GM21528 (cell line): ENCODE data around the gene DGKH.

Source experiments
- ATAC-seq: cut with Tn5 transposase; IDR thresholded peaks from one replicate; pipeline ENCODE4 v1.9.1; 2021; ENCODE audit warnings: mild to moderate bottlenecking, moderate library complexity; ENCODE audit not compliant: unreplicated experiment, low FRiP score

Gene DGKH

GRCh38 chr13:42271337-42272114 lies 223.1 kb downstream of the DGKH start:
- peak; percentile 79 for ATAC-seq

DNA sequence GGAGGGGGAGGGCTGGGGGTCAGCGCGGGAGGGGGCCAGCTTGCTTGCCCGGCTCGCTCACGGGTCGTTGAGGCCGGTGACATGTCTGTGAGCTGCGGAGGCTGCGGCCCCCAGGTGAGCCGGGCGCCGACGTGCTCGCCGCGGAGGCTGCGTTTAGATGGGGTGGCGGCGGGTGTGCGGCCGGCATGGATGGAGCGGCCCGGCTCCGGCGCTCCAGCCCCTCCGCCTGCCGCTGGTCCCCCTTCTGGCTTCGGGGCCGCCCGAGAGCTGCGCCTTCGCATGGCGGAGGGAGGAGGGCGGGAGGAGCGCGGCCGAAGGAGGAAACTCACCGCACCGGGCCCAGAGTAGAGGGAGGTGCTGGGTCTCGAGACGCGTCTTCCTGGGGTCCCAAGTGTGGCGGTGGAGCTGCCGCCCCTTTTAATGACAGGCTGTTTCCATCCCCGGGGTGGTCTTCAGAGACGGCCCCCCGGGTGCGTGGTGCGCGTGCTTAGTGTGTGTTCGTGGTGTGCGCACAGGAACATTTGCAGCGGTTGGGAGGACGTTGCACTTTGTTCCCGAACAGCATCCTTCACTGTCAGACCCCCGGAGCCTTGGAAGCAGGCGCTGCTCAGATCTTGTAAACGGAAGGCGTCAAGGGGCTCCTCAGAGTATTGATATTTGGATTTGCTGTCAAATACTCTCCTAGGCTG lies 223.8 kb downstream of the DGKH start, which contains the start of gene AKAP11:
AKAP11 (plus strand) TSS at position 38 of the 689 bp plus-strand sequence. CDS start 14,197 bp downstream, outside the sequence.
- peak; percentile 35 for ATAC-seq

- no peak for ATAC-seq
Observed at GRCh38 chr13:42272804-42273175, 224.3 kb downstream of the DGKH start.

DNA sequence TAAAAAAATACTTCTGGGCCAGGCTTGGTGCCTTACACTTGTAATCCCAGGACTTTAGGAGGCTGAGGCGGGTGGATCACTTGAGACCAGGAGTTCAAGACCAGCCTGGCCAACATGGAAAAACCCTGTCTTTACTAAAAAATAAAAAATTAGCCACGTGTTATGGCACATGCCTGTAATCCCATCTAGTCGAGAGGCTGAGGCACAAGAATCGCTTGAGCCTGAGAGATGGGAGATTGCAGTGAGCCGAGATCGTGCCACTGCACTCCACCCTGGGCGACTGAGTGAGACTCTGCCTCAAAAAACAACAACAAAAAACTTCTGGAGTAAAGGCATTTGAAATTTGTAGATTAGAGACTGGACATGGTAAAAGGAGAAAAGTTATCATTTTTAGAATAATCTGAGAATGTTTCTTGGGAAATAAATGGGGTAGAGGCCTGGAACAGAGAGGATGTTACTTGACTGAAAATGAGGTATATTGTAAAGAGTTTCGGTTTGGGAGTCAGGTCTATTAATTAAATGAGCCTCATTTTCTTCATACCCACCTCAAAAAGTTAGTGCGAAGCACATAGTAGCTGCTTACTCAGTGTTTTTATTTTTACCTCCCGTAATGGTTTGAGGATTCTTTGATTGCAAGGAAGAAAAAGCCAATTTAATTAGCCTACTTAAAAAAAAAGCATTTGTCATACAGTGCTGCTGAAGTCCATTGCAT lies 226.1 kb downstream of the DGKH start:
- ATAC-seq = no peak

DNA sequence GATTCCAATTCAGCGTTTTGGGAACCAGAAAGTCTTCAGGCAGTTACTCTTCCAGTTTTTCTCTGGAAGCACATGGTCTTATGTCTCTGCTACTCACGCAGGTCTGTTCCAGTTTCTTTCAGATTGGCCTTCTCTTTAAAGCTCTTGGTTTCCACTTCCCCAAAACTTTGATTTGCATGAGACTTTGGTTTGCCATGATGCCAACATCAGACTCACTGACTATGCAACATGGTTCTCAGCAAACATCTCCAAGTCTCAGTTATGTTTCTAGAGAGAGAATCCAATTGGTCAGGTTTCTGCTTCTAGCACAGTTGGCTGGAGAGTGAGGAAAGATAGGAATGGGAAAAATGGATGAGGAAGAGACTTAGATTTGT lies 226.6 kb downstream of the DGKH start:
- peak; percentile 31 for ATAC-seq

DNA sequence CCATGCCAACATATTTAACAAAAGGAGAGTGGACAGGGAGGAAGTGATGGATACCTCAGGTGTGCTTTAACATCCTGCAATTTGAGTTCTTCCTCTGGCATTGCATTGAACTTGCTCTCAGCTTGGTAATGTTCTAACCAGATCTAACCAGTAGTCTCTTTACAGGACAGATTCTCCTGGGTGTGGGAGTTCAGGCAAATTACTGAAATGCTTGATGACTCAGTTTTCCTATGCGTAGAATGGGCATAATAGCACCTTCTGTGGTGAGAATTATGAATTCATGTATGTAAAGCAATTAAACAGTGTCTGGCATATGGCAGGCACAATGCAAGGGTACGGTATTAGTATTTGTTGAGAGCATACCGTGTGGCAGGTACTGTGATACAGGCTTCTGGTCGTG lies 227.1 kb downstream of the DGKH start:
- ATAC-seq = no peak

DNA sequence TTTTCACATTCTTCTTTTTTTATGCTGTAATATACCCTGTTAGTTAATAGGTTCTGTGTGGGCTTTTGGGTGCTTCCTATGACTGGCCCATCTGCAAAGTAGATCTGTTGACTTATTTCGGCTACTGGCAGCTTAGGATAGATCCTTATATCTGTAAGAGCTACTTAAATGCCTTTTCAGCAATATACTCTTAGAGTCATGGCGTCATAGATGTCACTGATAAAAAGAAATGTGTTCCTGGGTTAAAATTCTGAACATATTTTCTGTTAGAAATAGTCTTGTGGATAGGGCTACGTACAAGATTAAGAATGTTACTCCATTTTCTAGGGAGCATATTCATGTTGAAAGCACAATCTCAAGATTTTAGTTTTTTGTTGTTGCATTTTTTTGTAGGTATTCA lies 228.2 kb downstream of the DGKH start:
- ATAC-seq = no peak

DNA sequence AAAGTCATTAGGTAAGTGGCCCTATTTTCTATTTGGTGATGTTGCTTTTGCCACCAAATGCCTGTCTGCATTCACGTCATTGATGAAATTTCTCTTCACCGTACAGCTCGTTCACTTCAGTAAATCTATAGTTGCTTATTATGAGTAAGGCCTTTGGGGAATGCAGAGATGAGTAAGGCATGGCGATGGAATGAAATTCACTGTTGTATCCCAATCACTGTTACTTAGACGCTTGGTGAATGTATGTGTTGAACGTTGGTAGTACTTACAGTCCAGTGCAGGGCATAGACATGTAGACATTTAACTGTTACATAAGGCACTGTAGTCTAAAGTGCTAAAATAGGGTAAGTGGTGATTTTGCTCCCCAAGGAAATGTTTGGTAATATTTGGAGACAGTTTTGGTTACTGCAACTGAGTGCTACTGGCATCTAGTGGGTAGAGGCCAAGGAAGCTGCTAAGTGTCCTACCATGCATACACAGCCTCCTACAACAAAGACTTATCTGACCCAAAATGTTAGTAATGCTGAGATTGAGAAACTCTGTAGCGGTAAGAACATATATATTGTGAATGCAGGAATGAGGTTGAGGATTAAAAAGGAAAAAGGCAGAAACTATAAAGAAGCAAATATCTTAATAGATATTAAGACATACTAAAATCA lies 229.3 kb downstream of the DGKH start:
- no peak for ATAC-seq

DNA sequence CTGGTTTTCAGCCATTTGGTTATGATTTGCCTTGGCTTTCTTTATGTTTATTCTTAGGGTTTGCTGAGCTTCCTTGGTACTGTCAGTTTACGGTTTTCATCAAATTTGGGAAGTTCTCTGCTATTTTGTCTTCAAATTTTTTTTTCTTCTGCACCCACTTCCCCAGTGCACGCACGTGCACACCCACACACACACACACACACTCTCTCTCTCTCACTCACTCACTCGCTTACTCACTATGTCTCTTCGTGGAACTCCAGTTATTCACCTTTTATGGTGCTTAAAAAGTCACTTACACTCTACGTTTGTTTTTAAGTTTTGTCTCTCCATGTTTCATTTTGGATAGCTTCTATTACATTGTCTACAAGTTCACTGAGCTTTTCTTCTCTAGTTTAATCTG lies 230.6 kb downstream of the DGKH start:
- no peak for ATAC-seq

GRCh38 chr13:42279986-42280385 lies 231.5 kb downstream of the DGKH start:
- no peak for ATAC-seq

DNA sequence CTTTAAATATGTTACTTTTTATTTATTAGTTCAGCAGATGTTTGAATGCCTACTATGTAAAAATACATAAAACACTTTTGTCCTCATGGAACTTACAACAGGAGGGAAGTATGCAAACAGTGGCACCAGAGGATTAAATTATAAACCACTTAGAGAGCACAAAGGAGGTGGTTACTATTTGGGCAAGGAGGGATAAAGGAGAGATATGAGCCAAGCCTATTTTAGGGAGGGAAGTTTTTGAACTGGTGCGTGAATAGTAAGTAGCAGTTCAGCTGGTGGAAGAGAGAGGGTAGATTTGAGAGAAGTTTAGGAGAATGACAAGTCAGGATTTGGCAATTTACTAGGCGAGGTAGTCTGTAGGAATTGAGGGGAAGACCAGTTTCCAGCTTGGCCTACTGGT lies 232.1 kb downstream of the DGKH start:
- no peak for ATAC-seq

DNA sequence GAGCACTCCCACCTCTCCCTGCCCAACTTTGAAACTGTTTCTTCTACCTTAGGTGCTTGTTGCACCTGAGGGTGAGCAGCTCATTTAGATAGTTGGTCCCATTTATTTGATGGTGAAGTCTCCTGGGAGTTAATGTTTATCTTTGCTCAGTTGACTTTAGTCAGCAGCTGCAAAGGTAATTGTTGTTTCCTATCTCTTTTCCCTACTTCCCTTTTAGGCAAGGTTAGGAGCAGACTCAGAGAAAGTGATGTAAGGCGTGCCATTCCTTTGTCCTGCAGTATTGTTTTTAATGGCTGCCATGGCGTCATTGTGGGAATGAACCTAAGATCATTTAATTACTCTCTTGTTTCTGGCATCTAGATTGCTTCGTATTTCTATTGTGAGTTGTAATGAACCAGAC lies 235.1 kb downstream of the DGKH start:
- ATAC-seq = no peak

DNA sequence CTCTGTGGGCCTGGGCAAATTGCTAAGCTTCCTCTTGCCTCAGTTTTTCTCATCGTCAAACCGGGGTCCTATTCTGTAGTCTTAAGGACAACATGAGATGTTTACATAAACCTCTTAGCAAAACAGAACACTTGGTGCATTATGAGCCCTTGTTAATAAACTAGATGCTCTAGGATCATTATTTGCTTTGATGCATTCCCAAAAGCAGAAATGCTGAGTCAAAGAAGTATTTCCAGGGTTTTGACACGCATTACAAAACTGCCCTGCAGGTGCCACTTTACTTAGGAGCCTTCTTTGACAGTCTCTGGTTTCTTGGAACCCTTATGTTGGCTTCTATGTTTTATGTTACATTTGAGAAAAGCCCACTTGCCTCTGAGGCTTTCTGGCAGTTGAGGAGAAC lies 235.6 kb downstream of the DGKH start:
- ATAC-seq = no peak
